Erythroblast (primary cell): ENCODE results near the gene MAG.

Experiments
- GATA1 ChIP-seq: IDR thresholded peaks from 2 replicates; pipeline ENCODE4 v1.6.1; 2011; ENCODE audit warnings: low read depth, mild to moderate bottlenecking, control low read depth, low read length, moderate library complexity
- POLR2A ChIP-seq: IDR thresholded peaks from 2 replicates; pipeline ENCODE4 v1.6.1; 2011; ENCODE audit warnings: mild to moderate bottlenecking, low read length

- TF ChIP-seq POLR2A: no peak
- TF ChIP-seq GATA1: no peak
These were observed 10.0 kb downstream of the MAG start for GRCh38 chr19:35301961-35302360.
